Transverse colon (tissue), 3 donors: ENCODE results near the gene MMP21.

Experiments
- POLR2A ChIP-seq: fragments of 450-650 bp; IDR thresholded peaks from one replicate; pipeline ENCODE4 v1.6.1; 2016; ENCODE audit warnings: antibody characterized with exemption, mild to moderate bottlenecking, moderate library complexity
- TF ChIP-seq, protein P1 (sequence below), 5 experiments: fragments of 200-600 bp in 3 of 5; fragments of 450-650 bp in 2 of 5; sonication (generic) in 3 of 5; IDR thresholded peaks; 1 replicate in 2 of 5; 2 replicates in 3 of 5; pipeline ENCODE4 v1.5.1; 2016 to 2017; ENCODE audit warnings: antibody characterized with exemption in 5 of 5, inconsistent platforms in 3 of 5, mild to moderate bottlenecking in 2 of 5, moderate library complexity in 1 of 5

DNA sequence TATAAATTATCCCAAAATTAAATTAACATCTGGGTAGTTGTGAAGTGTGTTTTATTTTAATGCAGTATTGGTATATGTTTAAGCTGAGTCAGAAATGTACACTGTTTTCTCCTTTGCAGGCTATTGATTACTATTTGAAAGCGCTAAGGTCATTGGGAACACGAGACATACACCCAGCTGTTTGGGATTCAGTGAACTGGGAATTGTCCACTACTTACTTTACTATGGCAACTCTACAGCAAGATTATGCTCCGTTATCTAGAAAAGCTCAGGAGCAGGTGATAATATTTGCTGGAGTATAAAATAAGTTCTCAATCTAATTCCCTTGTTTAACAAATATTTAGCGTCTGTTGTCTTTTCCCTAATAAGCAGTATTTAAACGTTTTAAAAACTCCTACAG is 28.2 kb downstream of the MMP21 start:
- no peak for TF ChIP-seq POLR2A
- TF ChIP-seq, protein P1, sequence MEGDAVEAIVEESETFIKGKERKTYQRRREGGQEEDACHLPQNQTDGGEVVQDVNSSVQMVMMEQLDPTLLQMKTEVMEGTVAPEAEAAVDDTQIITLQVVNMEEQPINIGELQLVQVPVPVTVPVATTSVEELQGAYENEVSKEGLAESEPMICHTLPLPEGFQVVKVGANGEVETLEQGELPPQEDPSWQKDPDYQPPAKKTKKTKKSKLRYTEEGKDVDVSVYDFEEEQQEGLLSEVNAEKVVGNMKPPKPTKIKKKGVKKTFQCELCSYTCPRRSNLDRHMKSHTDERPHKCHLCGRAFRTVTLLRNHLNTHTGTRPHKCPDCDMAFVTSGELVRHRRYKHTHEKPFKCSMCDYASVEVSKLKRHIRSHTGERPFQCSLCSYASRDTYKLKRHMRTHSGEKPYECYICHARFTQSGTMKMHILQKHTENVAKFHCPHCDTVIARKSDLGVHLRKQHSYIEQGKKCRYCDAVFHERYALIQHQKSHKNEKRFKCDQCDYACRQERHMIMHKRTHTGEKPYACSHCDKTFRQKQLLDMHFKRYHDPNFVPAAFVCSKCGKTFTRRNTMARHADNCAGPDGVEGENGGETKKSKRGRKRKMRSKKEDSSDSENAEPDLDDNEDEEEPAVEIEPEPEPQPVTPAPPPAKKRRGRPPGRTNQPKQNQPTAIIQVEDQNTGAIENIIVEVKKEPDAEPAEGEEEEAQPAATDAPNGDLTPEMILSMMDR (IDR thresholded peaks at IDR 0.05): no peak
